GM23338 (cell line): ENCODE data around the gene CUX1.

Source experiments
- EZH2 ChIP-seq: fragments of 200-600 bp; sonication (generic); IDR thresholded peaks from one replicate; pipeline ENCODE4 v1.8.0; 2017; ENCODE audit warnings: antibody characterized with exemption, mild to moderate bottlenecking, low read depth; ENCODE audit not compliant: unreplicated experiment
- EZH2phosphoT487 ChIP-seq: fragments of 200-600 bp; sonication (generic); IDR thresholded peaks from one replicate; pipeline ENCODE4 v1.8.1; 2018; ENCODE audit warnings: antibody characterized with exemption; ENCODE audit not compliant: unreplicated experiment
- JUNB ChIP-seq: IDR thresholded peaks from one replicate; pipeline ENCODE4 v1.6.1; 2016; ENCODE audit warnings: antibody characterized with exemption; ENCODE audit not compliant: unreplicated experiment
- POLR2AphosphoS5 ChIP-seq: IDR thresholded peaks from 2 replicates; pipeline ENCODE4 v1.6.1; 2016; ENCODE audit warnings: antibody characterized with exemption, low read depth
- STAT1 ChIP-seq: IDR thresholded peaks from one replicate; pipeline ENCODE4 v1.6.1; 2016; ENCODE audit warnings: antibody characterized with exemption; ENCODE audit not compliant: unreplicated experiment
- TF ChIP-seq, protein P1 (sequence below), 2 experiments: fragments of 200-600 bp in 1 of 2; sonication (generic) in 1 of 2; conservative IDR thresholded peaks; 2 replicates each; pipeline versions ENCODE4 v1.5.1 to v1.6.1; 2016 to 2017; ENCODE audit warnings: antibody characterized with exemption in 2 of 2, low read depth in 2 of 2, mild to moderate bottlenecking in 2 of 2, moderate library complexity in 1 of 2
- TF ChIP-seq, protein P2 (sequence below): IDR thresholded peaks from 2 replicates; pipeline ENCODE4 v1.6.1; 2016; ENCODE audit warnings: antibody characterized with exemption

DNA sequence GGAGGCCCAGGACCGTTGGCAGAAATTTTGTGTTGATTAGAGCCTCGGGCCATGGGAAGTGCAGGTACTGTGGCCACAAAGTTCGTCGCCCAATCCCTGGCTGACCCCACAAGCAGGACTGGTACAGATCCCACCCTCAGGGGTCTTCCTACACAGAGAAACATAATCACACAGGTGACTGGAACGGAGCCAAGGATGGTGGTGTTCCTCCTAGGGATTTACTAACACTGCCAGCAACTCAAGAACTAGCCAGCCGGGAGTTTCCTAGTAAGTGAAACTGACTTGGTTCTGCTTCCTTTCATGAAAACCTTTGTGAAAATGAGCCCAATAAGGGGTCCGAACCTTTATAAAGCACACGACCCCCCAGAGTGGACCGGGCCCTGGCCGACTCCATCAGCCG lies 5.7 kb downstream of the CUX1 start:
- TF ChIP-seq, protein P1, sequence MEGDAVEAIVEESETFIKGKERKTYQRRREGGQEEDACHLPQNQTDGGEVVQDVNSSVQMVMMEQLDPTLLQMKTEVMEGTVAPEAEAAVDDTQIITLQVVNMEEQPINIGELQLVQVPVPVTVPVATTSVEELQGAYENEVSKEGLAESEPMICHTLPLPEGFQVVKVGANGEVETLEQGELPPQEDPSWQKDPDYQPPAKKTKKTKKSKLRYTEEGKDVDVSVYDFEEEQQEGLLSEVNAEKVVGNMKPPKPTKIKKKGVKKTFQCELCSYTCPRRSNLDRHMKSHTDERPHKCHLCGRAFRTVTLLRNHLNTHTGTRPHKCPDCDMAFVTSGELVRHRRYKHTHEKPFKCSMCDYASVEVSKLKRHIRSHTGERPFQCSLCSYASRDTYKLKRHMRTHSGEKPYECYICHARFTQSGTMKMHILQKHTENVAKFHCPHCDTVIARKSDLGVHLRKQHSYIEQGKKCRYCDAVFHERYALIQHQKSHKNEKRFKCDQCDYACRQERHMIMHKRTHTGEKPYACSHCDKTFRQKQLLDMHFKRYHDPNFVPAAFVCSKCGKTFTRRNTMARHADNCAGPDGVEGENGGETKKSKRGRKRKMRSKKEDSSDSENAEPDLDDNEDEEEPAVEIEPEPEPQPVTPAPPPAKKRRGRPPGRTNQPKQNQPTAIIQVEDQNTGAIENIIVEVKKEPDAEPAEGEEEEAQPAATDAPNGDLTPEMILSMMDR (conservative IDR thresholded peaks at IDR 0.05; ENCODE audit: low read depth in 2 of 2), result no peak
- TF ChIP-seq STAT1 (no peak), POLR2AphosphoS5 (no peak), EZH2 (no peak), EZH2phosphoT487 (no peak), JUNB (no peak)
- TF ChIP-seq, protein P2, sequence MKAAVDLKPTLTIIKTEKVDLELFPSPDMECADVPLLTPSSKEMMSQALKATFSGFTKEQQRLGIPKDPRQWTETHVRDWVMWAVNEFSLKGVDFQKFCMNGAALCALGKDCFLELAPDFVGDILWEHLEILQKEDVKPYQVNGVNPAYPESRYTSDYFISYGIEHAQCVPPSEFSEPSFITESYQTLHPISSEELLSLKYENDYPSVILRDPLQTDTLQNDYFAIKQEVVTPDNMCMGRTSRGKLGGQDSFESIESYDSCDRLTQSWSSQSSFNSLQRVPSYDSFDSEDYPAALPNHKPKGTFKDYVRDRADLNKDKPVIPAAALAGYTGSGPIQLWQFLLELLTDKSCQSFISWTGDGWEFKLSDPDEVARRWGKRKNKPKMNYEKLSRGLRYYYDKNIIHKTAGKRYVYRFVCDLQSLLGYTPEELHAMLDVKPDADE, result no peak
